NT2/D1 (cell line): ENCODE results near the gene SLCO3A1.

Experiments used
- SUZ12 ChIP-seq: IDR thresholded peaks from 2 replicates; pipeline ENCODE4 v1.6.1; 2011; ENCODE audit not compliant: insufficient read length, insufficient read depth; ENCODE audit errors: extremely low read depth
- YY1 ChIP-seq: IDR thresholded peaks from 2 replicates; pipeline ENCODE4 v1.6.1; 2011; ENCODE audit not compliant: insufficient read length, insufficient read depth
- ZNF274 ChIP-seq: IDR thresholded peaks from 2 replicates; pipeline ENCODE4 v1.6.1; 2011; ENCODE audit warnings: mild to moderate bottlenecking, low read depth, low read length

GRCh38 chr15:92074646-92075045 lies 221.1 kb downstream of the SLCO3A1 start:
- TF ChIP-seq ZNF274 (no peak), SUZ12 (no peak), YY1 (no peak)
